Mesothelial cell of epicardium (in vitro differentiated cells): Measurements from ENCODE around the gene CYP20A1. TPM values are rescaled to one million over a fixed set of nuclear protein-coding genes. Genes with fewer than 3 reads are reported as not detected.

Experiments used
- DNase-seq, 2 experiments: peaks; one replicate each; pipeline ENCODE4 v3.0.0; 2021; ENCODE audit warnings: low spot score in 2 of 2; ENCODE audit not compliant: unreplicated experiment in 2 of 2
- H3K27ac Mint-ChIP-seq: 2 replicates; pipeline ENCODE4 v1.8.0; 2021; ENCODE audit warnings: mixed read lengths
- H3K27me3 Mint-ChIP-seq: 2 replicates; pipeline ENCODE4 v1.8.0; 2021; ENCODE audit warnings: low read depth, mixed read lengths
- H3K36me3 Mint-ChIP-seq: 2 replicates; pipeline ENCODE4 v1.8.0; 2021; ENCODE audit warnings: mixed read lengths
- H3K4me1 Mint-ChIP-seq: 2 replicates; pipeline ENCODE4 v1.8.0; 2021; ENCODE audit warnings: mixed read lengths
- H3K4me3 Mint-ChIP-seq: 2 replicates; pipeline ENCODE4 v1.8.0; 2021; ENCODE audit warnings: mild to moderate bottlenecking, moderate library complexity, mixed read lengths
- H3K9me3 Mint-ChIP-seq: 2 replicates; pipeline ENCODE4 v1.8.0; 2021; ENCODE audit warnings: mixed read lengths
- CTCF ChIP-seq: fragments of 200-600 bp; sonication (generic); IDR thresholded peaks from one replicate; pipeline ENCODE4 v1.5.0; 2021; ENCODE audit warnings: antibody characterized with exemption; ENCODE audit not compliant: unreplicated experiment
- total RNA-seq: library from RNA; stranded (reverse); gene quantifications from 3 replicates; pipeline ENCODE4 v1.2.1, GENCODE V29; 2021

Gene CYP20A1
- total RNA-seq, 1 donor from 2014 or later = 20.0 TPM

GRCh38 chr2:203310688-203311436 lies 72.0 kb downstream of the CYP20A1 start:
- Mint-ChIP-seq H3K27ac (no peak overlapping the region), H3K36me3 (peaks cover 29% of the 10 kb centered on the region), H3K4me1 (no peaks in the 10 kb centered on the region), H3K4me3 (no peak overlapping the region), H3K9me3 (peaks cover 13% of the 10 kb centered on the region), H3K27me3 (no peaks in the 10 kb centered on the region)
- DNase-seq = no peak
- TF ChIP-seq CTCF = no peak

GRCh38 chr2:203326356-203326755 lies 87.5 kb downstream of the CYP20A1 start:
- H3K27ac Mint-ChIP-seq = peak overlapping the region; percentile 97
- H3K4me1 Mint-ChIP-seq = peaks cover 43% of the 10 kb centered on the region
- no peaks in the 10 kb centered on the region for H3K9me3 Mint-ChIP-seq
- H3K36me3 Mint-ChIP-seq = no peaks in the 10 kb centered on the region
- peak overlapping the region; percentile 56 for H3K4me3 Mint-ChIP-seq
- DNase-seq = no peak
- no peak for TF ChIP-seq CTCF
- H3K27me3 Mint-ChIP-seq = no peaks in the 10 kb centered on the region

- Mint-ChIP-seq H3K4me1 (peaks cover 43% of the 10 kb centered on the region), H3K36me3 (no peaks in the 10 kb centered on the region), H3K27ac (peak overlapping the region; percentile 97), H3K4me3 (peak overlapping the region; percentile 83), H3K9me3 (no peaks in the 10 kb centered on the region), H3K27me3 (no peaks in the 10 kb centered on the region)
- DNase-seq = no peak
- no peak for TF ChIP-seq CTCF
These were observed 88.7 kb downstream of the CYP20A1 start for GRCh38 chr2:203327582-203327900.

- peak; percentile 92 to 94 for DNase-seq
- peak within 1 kb of the TSS; percentile 94 for H3K4me3 Mint-ChIP-seq
- no peak for TF ChIP-seq CTCF
- no peaks in the 10 kb centered on the region for H3K36me3 Mint-ChIP-seq
- H3K27ac Mint-ChIP-seq = peak within 1 kb of the TSS; percentile 97
- H3K4me1 Mint-ChIP-seq = peaks cover 43% of the 10 kb centered on the region
- H3K9me3 Mint-ChIP-seq = no peaks in the 10 kb centered on the region
- no peaks in the 10 kb centered on the region for H3K27me3 Mint-ChIP-seq
These were observed 89.3 kb downstream of the CYP20A1 start, which contains the start of gene ABI2 for GRCh38 chr2:203327901-203328759. ABI2 (plus strand) TSS chr2:203328394; CDS start chr2:203328515, 121 bp downstream.

- peak overlapping the region; percentile 94 for H3K4me3 Mint-ChIP-seq
- no peaks in the 10 kb centered on the region for H3K36me3 Mint-ChIP-seq
- no peak for TF ChIP-seq CTCF
- peak; percentile 30 to 59 for DNase-seq
- no peaks in the 10 kb centered on the region for H3K9me3 Mint-ChIP-seq
- no peaks in the 10 kb centered on the region for H3K27me3 Mint-ChIP-seq
- peak overlapping the region; percentile 93 for H3K27ac Mint-ChIP-seq
- peaks cover 43% of the 10 kb centered on the region for H3K4me1 Mint-ChIP-seq
These were observed 90.1 kb downstream of the CYP20A1 start for GRCh38 chr2:203328760-203329540.
